HG03457 (cell line): ENCODE data around the gene ABCB11.
A peak's percentile ranks its signal among the peaks of the same experiment; 100 is the strongest.
"Not testable (repeated sequence)": the region's sequence is repeated elsewhere in the genome, so short reads cannot be mapped to it uniquely, and the experiment has no call there.

Experiments used
- ATAC-seq: cut with Tn5 transposase; IDR thresholded peaks from one replicate; pipeline ENCODE4 v1.9.1; 2021; ENCODE audit warnings: moderate number of reproducible peaks; ENCODE audit not compliant: unreplicated experiment

The ABCB11 gene

DNA sequence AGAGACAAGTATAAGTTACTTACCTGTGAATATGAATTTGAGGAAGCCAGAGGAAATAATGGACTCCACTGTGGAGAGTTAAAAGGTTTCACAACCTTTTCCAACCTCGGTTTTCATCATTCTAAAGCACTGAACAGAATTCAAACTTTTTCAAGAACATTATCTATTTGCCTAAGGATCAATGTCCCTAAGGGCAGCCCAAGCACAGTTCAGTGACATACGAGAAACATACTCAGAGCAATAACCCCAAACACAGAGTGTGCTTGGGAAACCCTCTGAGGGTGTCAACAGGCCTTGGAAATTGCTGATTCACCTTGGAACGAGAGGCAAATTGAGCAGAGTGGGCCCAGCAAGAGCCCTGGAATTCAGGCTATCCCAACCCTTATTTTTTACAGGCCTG lies at the start of gene ABCB11:
ABCB11 (minus strand) TSS at position 123 of the 400 bp plus-strand sequence. CDS start 13,199 bp downstream, outside the sequence.
- no peak for ATAC-seq

DNA sequence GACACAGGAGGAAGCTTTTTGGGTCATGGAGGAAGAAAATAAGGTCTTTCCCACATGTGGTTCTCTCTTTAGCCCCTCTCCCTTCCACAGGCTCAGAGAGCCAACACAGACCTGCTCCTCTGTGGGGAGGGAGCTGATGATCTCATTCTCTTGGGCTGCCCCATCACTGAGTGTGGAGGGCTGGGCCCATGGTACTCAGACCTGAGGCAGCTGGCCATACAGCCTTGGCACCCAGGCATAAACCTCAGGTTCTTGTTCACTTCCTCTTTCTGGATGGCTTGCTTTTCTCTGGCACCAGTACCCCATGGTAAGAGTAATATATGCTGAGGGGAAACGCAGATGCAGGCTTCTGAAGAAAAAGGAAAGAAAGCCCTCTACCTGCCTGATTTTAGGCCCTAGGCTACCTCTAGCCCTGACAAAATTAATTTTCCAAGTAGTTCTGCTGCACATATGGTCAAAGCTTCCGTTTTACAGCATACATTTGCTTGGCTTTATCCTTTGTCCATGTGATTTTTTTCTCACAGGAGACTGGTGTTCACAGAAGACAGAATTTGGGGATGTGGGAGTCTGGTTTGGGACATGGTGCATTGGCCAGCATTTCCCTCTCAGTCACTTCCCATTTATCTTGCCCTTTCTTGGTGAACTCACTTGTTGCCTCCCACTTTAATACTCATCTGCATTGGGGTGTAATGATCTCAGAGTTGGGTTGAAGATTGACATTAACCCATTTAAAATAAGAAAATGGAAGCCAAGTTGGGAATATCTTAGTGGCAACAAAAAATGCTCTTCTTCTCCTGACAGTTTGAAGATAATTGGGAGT lies 49.3 kb upstream of the ABCB11 start:
- peak; percentile 94 for ATAC-seq

DNA sequence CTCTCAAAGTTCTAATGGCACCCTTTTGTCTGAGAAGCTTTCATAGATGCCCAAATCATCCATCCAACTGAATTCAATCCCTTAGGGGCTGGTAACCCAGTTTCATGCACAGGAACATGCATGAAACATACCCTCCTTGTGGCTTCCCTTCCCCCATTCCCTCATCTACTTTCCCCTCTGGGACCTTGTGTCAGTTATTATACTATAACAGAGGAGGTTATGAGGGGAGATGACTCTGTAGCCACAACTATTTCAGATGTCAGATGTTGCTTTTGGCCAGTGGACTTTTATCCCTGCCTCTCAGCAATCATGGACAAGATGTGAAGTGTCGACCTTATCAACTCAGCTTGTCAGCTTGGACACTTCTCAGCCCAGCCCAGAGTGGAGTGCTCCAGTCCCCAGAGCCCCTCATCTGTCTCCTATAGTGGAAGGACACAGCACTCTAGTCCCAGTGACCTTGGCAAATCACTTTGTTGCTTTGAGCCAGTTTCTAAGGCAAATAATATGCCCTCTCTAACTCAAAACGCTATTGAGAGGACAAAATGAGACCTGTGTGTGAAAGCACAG lies 46.6 kb upstream of the ABCB11 start:
- ATAC-seq = no peak

DNA sequence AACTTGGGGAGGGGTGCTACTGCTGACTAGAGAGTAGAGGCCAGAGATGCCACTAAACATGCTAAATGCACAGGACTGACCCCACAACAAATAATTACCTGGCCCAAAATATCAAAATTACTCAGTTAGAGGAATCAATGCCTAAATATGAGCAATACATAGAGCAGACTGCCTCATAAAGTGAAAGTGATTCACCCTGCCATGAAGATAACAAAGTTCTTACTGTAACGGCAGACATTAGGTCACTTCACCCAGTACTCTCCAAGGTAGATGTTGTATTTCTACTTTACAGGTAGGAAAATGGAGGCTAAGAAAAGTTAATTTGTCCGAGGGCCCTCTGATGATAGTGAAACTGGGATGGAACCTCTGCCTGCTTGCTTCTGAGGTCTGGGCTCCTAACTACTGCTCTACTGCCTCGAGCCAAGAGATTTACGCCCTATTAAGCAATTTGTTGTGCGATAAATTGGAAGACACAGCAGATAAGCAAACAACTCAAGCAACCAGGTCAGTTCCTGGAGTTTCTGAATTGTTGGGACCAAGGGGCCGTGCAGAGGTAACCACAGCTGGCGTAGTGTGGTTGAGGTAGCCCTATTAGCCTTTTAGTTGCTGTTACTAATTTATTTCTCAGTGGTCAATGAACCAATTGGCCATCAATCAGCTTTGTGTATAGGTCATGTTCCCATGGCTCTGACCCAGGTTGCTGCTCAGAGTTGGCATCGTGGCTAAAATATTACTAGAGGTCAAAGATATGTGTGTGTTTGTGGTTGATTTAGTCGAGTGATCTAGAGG lies 43.0 kb upstream of the ABCB11 start:
- no peak for ATAC-seq

DNA sequence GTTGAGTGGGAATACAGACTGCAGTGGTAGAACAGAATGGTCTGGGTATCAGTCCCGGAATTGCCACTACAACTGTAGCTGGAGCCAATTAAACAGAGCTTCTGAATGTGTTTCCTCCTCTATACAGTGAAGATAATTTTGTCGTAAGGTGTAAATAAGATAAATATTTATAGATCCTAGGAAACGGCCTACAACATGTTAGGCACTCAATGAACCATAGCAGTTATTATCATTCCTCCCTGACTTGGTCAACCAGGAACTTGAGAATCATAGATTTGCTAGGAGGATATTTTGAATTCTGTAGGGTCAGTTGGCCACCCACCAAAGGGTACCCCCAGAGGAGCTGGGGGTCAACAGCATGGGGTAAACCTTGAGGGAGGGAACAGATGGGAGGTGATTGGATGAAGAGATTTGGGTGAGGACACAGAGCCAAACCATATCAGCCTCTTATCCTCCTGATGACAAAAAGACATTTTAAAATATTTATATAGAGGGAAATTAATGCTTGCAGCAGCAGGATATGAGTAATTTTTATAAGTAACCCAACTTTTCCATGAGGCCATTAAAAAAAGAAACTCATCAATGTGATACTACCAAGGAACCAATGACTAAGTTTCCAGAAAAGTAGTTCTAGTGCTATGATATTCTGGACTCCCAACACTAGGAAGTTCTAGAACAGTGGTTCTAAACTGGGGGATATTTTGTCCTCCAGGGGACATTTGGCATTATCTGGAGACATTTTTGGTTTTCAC lies 42.3 kb upstream of the ABCB11 start:
- ATAC-seq = no peak

DNA sequence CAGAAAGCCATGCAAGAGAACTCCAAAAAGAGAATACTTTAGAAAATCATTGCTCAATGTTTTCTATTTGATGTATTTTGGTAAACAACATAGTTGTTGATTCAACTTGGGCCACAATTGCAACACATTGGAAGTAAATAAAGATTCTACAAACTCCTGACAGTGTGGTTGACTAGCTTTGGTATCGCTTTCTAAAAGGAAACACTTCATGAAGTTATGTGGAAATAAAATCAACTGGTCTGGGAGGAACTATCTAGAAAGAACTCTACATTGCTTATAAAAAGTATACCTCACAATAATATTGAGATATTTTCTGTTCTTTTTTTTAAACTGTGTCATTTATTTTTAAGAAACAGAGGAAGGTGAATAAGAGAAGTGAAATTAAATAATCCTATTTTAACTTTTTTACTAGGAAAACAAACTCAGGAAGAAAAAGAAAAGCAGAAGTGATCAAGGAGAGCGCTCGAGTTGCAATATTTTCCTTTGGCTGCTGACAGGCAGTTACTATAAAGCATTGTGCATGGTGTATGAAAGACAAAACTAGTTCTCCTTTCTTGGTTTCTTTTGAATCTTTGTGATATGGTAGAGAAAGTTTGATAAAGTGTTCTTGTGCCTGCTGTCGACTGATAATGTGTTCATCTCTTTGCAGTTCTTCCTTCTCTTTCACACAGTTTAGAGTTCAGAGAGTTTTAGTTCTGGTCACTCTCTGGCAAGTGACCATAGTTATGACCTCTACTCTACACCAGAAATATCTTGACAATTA lies 41.2 kb upstream of the ABCB11 start:
- no peak for ATAC-seq

DNA sequence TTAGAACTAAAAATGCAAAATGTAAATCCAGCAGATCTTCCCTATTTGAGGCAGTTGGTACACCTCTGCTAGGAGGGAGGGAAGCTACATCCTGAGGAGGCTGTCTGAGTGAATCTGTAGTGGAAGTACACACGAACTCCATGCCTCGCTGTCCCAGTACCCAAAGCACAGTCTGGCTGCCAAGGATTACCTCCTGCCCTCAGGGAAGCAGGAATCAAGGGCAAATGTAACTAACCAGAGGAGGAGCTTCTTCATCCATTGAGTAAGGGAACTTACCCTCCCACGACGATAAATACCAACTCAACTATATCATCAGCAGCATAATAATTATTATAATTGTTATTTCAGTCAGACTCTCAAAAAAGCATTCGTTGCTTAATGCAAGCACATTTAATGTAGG lies 40.3 kb upstream of the ABCB11 start:
- no peak for ATAC-seq

DNA sequence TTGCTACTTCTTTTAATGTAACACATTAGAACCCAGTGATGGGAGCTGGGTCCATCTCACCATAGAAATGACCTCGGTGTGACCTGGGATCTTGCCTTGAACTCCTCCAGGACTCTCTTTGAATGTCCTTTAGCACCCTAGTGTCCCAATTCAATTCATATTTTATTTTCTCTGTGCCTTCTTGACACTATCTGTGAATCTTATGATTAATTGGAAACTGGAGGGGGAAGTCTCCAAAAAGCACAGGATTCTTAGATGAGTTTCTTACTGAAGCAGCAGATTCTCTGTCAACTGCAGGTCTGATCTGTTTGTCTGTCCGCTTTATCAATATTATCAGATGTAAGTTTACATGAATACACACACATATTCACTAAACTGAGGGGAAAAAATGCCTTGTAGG lies 38.7 kb upstream of the ABCB11 start:
- no peak for ATAC-seq

DNA sequence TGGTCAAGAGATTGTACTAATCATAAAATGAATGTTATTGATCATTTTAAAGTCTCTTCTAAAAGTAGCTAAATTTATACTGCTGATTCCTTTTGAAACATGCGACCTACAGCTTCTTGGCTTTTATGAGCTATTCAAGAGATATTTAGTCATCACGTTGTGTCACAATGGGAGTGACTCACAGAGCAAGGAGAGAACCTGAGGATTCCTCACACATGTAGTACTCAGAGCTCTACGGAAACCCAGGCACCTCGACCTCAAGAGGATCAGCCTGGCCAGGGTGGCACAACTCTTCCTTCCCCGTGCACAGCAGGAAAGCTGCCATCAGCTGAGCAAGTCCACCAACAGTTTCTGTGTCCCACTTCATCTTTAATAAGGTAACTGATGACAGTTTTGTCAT lies 38.2 kb upstream of the ABCB11 start, which contains the start of gene DHRS9:
DHRS9 (plus strand) TSS at position 223 of the 400 bp plus-strand sequence. CDS start 12,019 bp downstream, outside the sequence.
- no peak for ATAC-seq

DNA sequence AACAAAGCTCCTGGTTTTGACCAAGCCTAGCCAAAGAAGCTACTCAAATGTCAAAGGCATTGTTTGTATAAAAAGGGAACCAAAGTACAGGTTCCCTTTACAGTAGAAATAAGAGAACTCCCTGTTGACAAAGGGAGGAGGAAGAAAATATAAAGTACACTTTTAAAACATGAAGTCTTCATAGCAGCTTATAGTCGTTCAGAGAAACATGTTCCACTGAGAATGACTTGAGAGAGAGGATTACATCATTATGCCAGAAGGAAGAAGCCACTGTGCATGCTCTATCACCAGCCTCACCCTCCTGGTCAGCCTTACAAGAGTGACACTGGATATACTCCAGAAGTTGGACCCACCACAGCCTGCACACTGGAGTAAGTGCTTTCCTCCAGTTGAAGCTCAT lies 35.8 kb upstream of the ABCB11 start:
- no peak for ATAC-seq

DNA sequence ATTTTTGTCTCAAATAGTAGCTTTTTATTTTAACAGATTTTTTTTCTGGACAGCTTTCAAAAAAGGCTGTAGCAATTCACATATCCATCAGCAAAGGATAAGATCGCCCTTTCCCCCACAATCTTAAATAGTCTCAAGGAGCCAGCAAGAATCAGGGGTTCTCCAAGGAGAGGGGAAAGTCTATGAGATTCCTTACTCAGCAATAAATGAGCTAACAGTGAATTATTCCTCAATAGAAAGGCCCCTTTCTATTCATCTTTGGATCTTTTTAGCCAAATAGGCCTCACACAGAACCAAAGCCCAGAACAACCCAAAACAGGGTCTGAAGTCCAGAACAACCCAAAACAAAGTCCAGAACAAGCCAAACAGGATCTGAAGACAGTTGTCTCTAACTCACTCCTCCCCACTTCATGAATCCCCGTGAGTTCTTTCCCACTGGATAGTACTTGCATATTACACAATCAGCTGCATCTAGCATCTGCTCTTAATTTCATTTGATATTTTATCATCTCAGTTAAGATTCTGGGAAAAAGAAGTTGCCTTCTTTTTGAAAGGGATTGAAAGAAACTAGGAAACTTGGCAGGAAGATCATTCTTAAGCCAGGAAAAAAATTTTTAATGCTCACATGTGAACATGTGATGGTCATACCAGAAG lies 34.9 kb upstream of the ABCB11 start:
- no peak for ATAC-seq

DNA sequence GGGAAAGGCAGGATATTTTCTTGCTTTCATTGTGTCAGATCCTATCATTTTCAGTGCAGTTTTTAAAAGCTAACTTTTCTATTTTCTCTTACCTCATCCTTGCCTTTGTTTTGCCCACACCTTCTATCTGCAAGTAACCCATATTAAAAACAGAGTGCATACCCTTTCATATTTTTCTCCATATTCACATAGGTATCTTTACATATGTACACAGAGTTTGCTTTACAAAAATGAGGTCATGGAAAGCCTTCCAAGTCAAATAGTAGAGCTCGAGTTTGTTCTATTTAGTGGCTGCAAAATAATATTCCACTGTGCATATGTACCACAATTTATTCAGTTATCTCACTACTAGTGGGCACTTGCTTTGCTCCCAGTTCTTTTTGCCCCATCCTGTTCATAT lies 34.3 kb upstream of the ABCB11 start:
- ATAC-seq = no peak

DNA sequence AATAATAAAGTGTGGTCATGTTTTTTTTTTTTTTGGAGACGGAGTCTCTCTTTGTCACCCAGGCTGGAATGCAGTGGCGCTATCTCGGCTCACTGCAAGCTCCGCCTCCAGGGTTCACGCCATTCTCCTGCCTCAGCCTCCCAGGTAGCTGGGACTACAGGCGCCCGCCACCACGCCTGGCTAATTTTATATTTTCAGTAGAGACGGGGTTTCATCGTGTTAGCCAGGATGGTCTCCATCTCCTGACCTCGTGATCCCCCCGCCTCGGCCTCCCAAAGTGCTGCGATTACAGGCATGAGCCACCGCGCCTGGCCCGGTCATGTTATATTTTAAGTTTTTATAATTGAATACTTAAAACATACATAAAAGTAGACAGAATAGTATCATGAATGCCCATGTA lies 33.1 kb upstream of the ABCB11 start:
- not testable (repeated sequence) for ATAC-seq

DNA sequence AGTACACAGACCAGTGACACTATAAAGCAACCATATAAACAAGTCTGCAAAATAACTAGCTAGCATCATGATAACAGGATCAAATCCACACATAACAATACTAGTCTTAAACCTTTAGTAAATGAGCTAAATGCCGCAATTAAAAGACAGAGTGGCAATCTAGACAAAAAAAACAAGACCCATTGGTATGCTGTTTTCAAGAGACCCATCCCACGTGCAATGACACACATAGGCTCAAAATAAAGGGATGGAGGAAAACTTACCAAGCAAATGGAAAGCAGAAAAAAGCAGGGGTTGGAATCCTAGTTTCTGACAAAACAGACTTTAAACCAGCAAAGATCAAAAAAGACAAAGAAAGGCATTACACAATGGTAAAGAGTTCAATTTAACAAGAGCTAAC lies 23.5 kb upstream of the ABCB11 start:
- not testable (repeated sequence) for ATAC-seq

DNA sequence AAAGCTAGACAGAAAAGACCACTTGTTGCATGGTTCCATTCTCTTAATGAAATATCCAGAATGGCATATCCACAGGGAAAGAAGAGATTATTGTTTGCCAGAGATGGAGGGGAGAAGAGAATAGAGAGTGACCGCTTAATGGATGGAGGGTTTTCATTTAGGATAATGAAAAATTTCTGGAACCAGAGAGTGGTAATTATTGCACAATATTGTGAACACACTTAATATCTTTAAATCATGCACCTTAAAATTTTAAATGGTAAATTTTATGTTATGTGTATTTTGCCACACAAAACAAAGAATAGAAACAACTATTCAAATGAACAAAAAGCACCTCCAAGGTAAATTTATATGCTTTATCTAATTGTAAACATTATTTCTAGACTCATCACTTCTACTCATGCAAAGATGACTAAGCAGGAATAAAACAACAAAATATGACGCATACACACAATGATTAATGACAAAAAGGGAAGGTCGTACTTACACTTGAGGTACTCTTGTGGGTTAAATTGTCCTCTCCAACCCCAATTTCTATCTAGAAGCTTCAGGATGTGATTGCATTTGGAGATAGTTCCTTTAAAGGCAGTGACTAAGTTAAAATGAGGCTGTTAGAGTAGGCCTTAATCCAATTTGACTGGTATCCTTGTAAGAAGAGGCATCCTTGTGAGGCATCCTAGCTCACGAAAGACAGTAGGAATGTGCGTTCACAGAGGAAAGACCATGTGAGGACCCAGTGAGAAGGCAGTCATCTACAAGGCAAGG lies 19.5 kb upstream of the ABCB11 start:
- no peak for ATAC-seq

DNA sequence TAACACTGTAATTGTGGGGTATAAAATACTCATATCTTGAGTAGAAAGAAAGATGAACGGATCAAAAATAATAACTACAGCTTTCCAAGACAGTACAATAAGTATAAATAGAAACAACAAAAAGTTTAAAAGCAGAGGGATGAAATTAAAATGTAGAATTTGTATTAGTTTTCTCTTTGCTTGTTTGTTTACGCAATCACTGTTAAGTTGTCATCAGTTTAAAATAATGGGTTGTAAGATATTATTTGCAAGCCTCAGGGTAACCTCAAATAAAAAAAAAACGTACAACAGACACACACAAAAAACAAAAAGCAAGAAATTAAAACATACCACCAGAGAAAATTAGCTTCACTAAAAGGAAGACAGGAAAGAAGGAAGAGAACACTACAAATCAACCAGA lies 18.0 kb upstream of the ABCB11 start:
- ATAC-seq = no peak

DNA sequence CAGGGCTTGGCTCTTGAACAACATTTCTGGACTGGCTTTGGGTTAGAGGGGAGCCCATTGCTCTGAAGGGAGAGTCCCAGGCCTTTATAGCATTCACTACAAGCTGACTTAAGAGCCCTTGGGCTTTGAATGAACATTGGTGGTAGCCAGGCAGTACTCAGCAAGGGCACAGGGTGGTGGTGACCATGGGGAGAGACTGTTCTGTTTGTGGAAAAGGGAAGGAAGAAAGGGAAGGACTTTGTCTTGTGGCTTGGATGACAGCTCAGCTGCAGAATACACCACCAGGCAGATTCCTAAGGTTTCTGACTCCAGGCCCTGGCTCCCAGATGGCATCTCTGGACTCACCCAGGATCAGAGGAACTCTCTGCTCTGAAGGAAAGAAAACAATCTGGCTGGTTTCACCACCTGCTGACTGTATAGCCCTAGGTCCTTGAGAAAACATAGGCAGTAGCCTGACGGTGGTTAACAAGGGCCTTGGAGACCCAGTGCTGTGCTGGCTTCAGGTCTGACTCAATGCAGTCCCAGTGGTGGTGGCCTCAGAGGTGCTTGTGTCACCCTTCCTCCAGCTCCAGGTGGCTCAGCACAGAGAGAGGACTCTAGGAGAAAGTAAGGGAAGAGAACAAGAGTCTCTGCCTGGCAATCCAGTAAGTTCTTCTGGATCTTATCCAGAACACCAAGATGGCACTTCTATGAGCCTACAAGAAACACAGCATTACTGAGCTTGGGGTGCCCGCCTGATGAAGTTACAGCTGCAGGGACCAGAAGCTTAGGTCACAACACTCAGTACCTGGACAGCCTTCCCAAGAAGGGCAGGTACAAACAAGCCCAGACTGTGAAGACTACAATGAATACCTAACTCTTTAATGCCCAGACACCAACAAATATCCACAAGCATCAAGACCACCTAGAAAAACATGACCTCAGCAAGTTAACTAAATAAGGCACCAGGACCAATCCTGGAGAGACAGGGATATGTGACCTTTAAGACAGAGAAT lies 16.4 kb upstream of the ABCB11 start:
- no peak for ATAC-seq
